CD4-positive, alpha-beta T cell treated with Interleukin-12 subunit alpha and Interleukin-12 subunit beta, for 1 hour (primary cell): ENCODE results near the gene CRYGC.
"Not testable (repeated sequence)": the region's sequence is repeated elsewhere in the genome, so short reads cannot be mapped to it uniquely, and the experiment has no call there.

Experiments used
- DNase-seq: peaks from one replicate; pipeline ENCODE4 v3.0.0-alpha.2; 2020

The CRYGC gene

GRCh38 chr2:208129744-208130711, at the start of gene CRYGC:
TSS of gene CRYGC (minus strand) at chr2:208129828. CDS start at chr2:208129792, 36 bp downstream.
- no peak for DNase-seq

GRCh38 chr2:208179028-208179609, 49.5 kb upstream of the CRYGC start:
- no peak for DNase-seq

- no peak for DNase-seq
These were observed 46.2 kb upstream of the CRYGC start for GRCh38 chr2:208175840-208176153.

- DNase-seq = peak; percentile 63
These were observed 45.6 kb upstream of the CRYGC start for GRCh38 chr2:208175069-208175839.

DNA sequence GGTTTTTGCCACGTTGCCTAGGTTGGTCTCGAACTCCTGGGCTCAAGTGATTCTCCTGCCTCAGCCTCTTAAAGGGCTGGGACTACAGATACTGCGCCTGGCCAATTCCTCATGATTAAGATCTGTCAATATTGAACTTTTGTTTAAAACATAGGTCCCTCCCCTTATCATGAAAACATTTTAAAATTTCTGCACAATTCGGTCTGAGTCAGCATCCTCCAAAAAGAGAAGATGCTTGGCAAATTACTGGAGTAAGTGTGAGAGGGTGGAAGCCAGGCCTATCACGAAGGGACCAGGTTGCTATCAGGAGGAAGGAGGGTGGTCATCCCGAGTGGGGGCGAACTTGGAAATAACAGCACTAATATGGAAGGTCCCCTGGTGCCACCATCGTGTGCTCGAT, 44.5 kb upstream of the CRYGC start:
- no peak for DNase-seq

GRCh38 chr2:208172125-208172524, 42.5 kb upstream of the CRYGC start:
- no peak for DNase-seq

- no peak for DNase-seq
These were observed 35.5 kb upstream of the CRYGC start for GRCh38 chr2:208164951-208165755.

GRCh38 chr2:208163489-208163888, 33.9 kb upstream of the CRYGC start, which contains the start of gene CRYGA:
TSS of gene CRYGA (minus strand) at chr2:208163589. CDS start at chr2:208163556, 33 bp downstream.
- no peak for DNase-seq

- no peak for DNase-seq
These were observed 26.8 kb upstream of the CRYGC start for GRCh38 chr2:208156439-208156838.

DNA sequence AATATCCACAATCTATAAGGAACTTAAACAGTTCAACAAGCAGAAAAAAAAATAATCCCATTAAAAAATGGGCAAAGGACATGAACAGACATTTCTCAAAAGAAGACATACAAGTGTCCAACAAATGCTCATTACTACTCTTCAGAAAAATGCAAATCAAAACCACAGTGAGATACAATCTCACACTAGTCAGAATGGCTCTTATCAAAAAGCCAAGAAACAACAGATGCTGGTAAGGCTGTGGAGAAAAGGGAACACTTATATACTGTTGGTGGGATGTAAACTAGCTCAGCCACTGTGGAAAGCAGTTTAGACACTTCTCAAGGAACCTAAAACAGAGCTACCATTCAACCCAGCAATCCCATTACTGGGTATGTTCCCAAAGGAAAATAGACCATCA, 23.5 kb upstream of the CRYGC start:
- no peak for DNase-seq

DNA sequence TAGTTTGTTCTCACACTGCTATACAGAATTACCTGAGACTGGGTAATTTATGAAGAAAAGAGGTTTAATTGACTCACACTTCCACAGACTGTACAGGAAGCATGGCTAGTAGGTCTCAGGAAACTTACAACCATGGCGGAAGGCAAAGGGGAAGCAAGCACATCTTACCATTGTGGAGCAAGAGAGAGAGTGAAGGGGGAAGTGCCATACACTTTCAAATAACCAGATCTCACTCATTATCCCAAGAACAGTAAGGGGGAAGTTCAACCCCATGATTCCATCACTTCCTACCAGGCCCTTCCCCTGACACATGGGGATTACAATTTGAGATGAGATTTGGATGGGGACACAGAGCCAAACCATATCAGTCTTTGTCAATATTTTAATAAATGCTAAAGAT, 21.3 kb upstream of the CRYGC start:
- DNase-seq = no peak

DNA sequence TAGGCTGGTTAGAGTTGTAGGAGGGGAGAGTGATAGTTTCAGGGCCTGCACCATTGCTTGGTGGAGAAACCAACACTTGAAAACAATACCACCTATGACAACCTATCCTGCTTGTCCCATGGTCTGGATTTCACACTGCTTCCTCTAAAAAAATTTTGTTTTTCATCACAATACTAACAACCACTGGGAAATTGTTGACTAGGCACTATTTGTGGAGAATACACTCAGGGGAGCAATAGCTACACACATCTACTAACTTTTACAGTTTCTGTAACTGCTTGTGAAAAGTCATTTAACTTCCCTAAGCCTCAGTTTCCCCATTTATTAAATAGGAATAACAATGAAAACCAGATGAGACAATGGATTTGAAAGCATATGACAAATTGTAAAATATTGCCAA, 20.5 kb upstream of the CRYGC start:
- DNase-seq = no peak

- no peak for DNase-seq
These were observed 19.2 kb upstream of the CRYGC start for GRCh38 chr2:208148803-208149202.

GRCh38 chr2:208147759-208148158, 18.1 kb upstream of the CRYGC start:
- DNase-seq = no peak

DNA sequence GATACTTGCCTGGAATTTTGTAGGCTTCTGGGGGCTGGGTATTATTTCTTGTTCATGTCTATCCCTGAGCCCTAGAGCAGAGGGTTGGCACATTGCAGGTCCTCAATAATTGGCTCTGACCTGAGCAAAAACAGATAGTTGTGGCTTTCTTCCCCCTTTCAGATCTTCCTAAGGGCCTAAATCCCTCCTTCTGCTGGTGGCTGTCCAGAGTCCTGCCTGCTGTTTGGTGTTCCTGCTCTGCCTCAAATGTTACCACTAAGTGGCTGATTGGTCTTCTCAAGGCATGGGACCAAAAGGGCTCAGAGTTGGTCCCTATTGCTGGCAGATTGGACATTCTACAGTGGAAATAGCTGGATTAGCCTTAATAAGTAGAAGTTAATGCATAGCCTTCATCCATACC, 17.4 kb upstream of the CRYGC start:
- DNase-seq = no peak

GRCh38 chr2:208146006-208146405, 16.4 kb upstream of the CRYGC start, which contains the start of gene CRYGB:
TSS of gene CRYGB (minus strand) at chr2:208146158. CDS start at chr2:208146120, 38 bp downstream.
- DNase-seq = no peak

- no peak for DNase-seq
These were observed 13.5 kb upstream of the CRYGC start for GRCh38 chr2:208142925-208143799.

GRCh38 chr2:208142240-208142924, 12.8 kb upstream of the CRYGC start:
- no peak for DNase-seq

- no peak for DNase-seq
These were observed 9.8 kb upstream of the CRYGC start for GRCh38 chr2:208139447-208139846.

DNA sequence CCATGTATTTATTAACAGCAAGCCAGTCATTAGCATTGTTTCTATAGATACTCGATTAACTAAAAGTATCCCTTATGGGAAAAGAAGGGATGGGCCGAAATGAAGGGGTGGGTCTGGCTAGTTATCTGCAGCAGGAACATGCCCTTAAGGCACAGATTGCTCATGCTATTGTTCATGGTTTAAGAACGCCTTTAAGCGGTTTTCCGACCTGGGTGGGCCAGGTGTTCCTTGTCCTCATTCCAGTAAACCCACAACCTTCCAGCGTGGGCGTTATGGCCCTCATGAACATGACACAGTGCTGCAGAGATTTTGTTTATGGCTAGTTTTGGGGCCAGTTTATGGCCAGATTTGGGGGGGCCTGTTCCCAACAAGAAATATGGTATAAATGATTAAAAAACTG, 8.7 kb upstream of the CRYGC start:
- not testable (repeated sequence) for DNase-seq

DNA sequence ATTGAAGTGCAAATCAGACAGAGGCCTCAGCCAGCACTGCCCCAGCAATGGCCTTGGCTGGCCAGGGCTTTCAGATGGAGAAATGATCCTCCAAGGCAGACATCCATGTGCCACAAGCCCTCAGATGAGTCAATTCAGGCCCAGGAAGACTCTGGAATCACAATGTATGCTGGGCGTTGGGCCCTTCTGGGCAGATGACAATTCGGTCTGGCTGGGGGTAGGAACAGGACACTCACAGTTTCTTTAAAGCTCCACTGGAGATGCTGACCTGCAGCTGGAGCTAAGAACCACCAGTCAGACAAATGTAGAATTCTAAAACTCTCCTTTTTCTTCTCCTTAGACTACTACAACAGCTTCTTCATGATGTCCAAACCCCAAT, 7.1 kb upstream of the CRYGC start:
- no peak for DNase-seq
